Ishikawa (cell line): ENCODE data around the gene TECPR2.

ENCODE experiments used
- CEBPB ChIP-seq: IDR thresholded peaks from 2 replicates; pipeline ENCODE4 v1.6.1; 2012
- CREB1 ChIP-seq: IDR thresholded peaks from 2 replicates; pipeline ENCODE4 v1.6.1; 2012; ENCODE audit warnings: low read depth
- EGR1 ChIP-seq: IDR thresholded peaks from 2 replicates; pipeline ENCODE4 v1.6.1; 2012
- EP300 ChIP-seq: IDR thresholded peaks from 2 replicates; pipeline ENCODE4 v1.6.1; 2012; ENCODE audit warnings: borderline replicate concordance
- FOXM1 ChIP-seq: IDR thresholded peaks from 2 replicates; pipeline ENCODE4 v1.6.1; 2012; ENCODE audit warnings: low read depth, borderline replicate concordance
- NFIC ChIP-seq: IDR thresholded peaks from 2 replicates; pipeline ENCODE4 v1.6.1; 2012
- RAD21 ChIP-seq: IDR thresholded peaks from 2 replicates; pipeline ENCODE4 v1.6.1; 2012; ENCODE audit warnings: low read depth
- TAF1 ChIP-seq: IDR thresholded peaks from 2 replicates; pipeline ENCODE4 v1.6.1; 2012; ENCODE audit warnings: low read depth, mild to moderate bottlenecking
- TCF12 ChIP-seq: IDR thresholded peaks from 2 replicates; pipeline ENCODE4 v1.6.1; 2012; ENCODE audit warnings: low read depth
- TEAD4 ChIP-seq: IDR thresholded peaks from 2 replicates; pipeline ENCODE4 v1.6.1; 2012
- YY1 ChIP-seq: IDR thresholded peaks from 2 replicates; pipeline ENCODE4 v1.6.1; 2012; ENCODE audit warnings: low read depth
- ZBTB7A ChIP-seq: IDR thresholded peaks from 2 replicates; pipeline ENCODE4 v1.6.1; 2012; ENCODE audit warnings: low read depth
- TF ChIP-seq, protein P1 (sequence below): IDR thresholded peaks from 2 replicates; pipeline ENCODE4 v1.6.1; 2012
- TF ChIP-seq, protein P2 (sequence below): IDR thresholded peaks from 2 replicates; pipeline ENCODE4 v1.6.1; 2012; ENCODE audit warnings: low read depth, mild to moderate bottlenecking
- TF ChIP-seq, protein P3 (sequence below): IDR thresholded peaks from 2 replicates; pipeline ENCODE4 v1.6.1; 2012

Gene TECPR2

DNA sequence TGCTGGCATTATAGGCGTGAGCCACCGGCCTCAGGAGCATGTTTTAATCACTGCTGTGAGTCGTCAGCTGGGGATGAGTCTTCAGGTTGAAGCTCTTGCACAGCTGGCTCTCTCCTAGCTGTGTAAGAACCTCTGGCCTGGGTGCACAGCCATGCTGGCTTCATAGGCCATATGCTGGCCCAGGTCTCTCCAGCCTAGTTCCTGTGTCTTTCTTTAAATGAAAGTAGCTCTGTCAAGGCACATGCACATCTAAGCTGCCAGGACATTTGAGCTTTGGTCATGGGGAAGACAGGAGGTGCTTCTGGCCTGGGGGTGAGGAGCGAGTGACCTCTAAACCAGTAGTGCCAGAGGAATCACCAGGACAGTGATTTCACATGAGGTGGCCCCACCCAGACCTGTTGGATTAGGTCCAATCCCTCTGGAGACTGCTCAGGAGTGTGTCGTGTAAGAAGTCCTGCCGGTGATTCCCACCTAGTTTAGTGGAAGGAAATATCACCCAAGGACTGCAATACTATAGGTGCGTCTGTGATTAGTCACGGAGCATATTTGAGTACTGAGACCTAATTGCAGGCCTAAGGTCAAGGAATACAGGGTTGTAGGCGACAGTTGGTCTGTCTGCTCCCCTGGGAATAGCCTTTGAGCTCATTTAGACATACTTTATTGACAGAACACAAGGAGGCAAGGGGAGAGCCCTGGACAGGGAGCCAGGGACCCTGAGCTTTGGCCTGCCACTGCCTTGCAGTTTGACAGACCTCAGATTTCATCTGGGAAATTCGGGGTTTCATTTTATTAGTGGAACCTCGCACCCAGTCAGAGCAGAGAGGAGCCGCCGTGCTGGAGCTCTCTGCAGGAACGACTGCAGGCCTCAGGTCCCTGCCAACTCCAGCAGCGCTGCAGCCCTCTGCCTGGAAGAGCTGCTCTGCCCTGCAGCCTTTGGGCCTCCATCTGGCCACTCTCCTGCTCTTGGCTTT is 79.8 kb downstream of the TECPR2 start:
- TF ChIP-seq TEAD4, result no peak
- no peak for TF ChIP-seq CREB1
- TF ChIP-seq, protein P1, sequence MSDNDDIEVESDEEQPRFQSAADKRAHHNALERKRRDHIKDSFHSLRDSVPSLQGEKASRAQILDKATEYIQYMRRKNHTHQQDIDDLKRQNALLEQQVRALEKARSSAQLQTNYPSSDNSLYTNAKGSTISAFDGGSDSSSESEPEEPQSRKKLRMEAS, result no peak
- TF ChIP-seq, protein P2, sequence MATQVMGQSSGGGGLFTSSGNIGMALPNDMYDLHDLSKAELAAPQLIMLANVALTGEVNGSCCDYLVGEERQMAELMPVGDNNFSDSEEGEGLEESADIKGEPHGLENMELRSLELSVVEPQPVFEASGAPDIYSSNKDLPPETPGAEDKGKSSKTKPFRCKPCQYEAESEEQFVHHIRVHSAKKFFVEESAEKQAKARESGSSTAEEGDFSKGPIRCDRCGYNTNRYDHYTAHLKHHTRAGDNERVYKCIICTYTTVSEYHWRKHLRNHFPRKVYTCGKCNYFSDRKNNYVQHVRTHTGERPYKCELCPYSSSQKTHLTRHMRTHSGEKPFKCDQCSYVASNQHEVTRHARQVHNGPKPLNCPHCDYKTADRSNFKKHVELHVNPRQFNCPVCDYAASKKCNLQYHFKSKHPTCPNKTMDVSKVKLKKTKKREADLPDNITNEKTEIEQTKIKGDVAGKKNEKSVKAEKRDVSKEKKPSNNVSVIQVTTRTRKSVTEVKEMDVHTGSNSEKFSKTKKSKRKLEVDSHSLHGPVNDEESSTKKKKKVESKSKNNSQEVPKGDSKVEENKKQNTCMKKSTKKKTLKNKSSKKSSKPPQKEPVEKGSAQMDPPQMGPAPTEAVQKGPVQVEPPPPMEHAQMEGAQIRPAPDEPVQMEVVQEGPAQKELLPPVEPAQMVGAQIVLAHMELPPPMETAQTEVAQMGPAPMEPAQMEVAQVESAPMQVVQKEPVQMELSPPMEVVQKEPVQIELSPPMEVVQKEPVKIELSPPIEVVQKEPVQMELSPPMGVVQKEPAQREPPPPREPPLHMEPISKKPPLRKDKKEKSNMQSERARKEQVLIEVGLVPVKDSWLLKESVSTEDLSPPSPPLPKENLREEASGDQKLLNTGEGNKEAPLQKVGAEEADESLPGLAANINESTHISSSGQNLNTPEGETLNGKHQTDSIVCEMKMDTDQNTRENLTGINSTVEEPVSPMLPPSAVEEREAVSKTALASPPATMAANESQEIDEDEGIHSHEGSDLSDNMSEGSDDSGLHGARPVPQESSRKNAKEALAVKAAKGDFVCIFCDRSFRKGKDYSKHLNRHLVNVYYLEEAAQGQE, result no peak
- no peak for TF ChIP-seq FOXM1
- no peak for TF ChIP-seq YY1
- no peak for TF ChIP-seq NFIC
- no peak for TF ChIP-seq ZBTB7A
- TF ChIP-seq TCF12, result no peak
- TF ChIP-seq CEBPB, result no peak
- no peak for TF ChIP-seq EGR1
- TF ChIP-seq EP300, result no peak
- TF ChIP-seq TAF1, result no peak
- no peak for TF ChIP-seq RAD21
- TF ChIP-seq, protein P3, sequence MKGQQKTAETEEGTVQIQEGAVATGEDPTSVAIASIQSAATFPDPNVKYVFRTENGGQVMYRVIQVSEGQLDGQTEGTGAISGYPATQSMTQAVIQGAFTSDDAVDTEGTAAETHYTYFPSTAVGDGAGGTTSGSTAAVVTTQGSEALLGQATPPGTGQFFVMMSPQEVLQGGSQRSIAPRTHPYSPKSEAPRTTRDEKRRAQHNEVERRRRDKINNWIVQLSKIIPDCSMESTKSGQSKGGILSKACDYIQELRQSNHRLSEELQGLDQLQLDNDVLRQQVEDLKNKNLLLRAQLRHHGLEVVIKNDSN, result no peak

DNA sequence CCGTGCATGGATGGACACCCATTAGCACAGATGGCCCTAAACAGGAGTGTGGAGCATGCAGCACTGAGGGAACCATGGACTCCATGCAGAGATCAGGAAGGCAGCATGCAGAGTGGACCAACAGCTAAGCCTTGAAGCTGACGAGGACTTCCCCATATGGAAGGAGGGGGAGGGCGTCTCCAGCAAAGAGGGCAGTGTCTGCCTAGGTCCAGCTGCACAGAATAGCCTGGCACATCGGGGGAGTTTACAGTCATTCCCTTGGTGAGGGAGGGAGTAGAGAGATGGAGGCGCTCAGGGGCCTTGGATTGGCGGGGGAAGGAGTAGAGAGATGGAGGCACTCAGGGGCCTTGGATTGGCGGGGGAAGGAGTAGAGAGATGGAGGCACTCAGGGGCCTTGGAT is 82.3 kb downstream of the TECPR2 start:
- TF ChIP-seq NFIC, result no peak
- TF ChIP-seq FOXM1, result no peak
- TF ChIP-seq EGR1, result no peak
- TF ChIP-seq CEBPB, result no peak
- TF ChIP-seq CREB1, result no peak
- TF ChIP-seq RAD21, result no peak
- TF ChIP-seq TEAD4, result no peak
- no peak for TF ChIP-seq TAF1

DNA sequence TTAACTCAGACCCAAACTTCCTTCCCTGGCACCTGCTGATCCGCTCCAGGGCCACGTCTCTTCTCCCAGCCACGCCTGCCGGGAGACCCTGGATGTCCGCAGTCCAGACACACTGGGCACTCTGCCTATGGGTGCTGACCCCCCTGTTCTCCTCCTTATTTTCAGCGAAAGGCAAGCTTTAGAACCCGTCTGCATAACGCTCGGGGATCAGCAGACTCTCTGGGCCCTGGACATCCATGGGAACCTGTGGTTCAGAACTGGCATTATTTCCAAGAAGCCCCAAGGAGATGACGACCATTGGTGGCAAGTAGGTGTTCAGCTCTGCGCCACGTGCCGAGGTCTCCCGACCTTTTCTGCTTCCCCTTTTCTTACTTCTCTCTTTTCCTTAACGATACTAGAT is 82.9 kb downstream of the TECPR2 start:
- no peak for TF ChIP-seq CREB1
- TF ChIP-seq, protein P1, result no peak
- TF ChIP-seq, protein P2, result no peak
- TF ChIP-seq CEBPB, result no peak
- TF ChIP-seq YY1, result no peak
- no peak for TF ChIP-seq TCF12
- no peak for TF ChIP-seq EGR1
- no peak for TF ChIP-seq TEAD4
- TF ChIP-seq RAD21, result no peak
- no peak for TF ChIP-seq TAF1
- no peak for TF ChIP-seq FOXM1
- TF ChIP-seq EP300, result no peak
- TF ChIP-seq ZBTB7A, result no peak
- TF ChIP-seq, protein P3, result no peak
- no peak for TF ChIP-seq NFIC

DNA sequence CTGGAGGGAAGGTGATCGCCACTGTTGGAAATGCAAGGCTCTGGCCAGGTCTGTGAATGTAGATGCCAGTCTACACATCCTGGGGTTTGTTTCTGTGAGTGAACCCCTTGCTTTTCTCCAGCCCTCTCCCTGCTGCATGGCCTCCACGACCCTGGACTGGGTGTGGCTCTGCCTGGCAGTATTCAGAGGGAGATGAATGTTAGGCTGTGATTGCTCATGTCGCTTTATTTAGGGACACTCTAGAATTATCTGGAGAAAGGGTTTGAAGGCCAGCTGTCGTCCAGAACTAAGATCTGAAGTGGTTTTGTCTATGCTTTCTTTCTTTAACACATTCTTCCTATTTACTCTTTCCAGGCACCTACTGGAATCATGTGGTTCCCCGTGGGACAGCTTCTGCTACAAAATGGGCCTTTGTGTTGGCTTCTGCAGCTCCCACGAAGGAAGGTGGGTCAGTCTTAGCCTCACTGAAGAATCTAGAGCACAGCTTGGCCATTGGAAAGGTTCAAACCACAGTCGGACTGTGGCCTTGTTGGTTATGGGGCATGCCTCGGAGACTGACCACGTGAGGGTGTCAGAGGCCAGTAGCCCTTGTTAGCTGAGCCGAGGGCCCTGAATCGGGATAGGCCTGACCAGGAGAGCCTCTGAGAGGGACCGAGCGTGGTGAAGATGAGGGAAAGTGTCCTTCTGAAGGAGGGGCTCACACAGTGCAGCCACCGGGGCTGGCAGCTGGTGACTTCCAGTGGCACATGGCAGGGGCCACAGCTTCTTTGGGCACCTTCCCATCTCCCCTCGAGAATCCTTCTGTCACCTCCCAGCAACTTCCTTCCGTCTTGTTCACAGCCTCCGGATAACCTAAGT is 87.7 kb downstream of the TECPR2 start:
- TF ChIP-seq, protein P2, result no peak
- TF ChIP-seq ZBTB7A (no peak), TCF12 (no peak), TEAD4 (no peak)
